Right lobe of liver (tissue), 6 donors: ENCODE data around the gene CEMIP2. TPM values are rescaled to one million over a fixed set of nuclear protein-coding genes. Genes with fewer than 3 reads are reported as not detected.

Experiments used
- ATAC-seq, 4 donors: fragments of 200-7000 bp; cut with Tn5 transposase; one replicate each; pipeline ENCODE4 v1.9.1; 2020; ENCODE audit warnings: mild to moderate bottlenecking in 4 of 4, moderate library complexity in 4 of 4
- DNase-seq, 3 donors: peaks; one replicate each; pipeline ENCODE4 v3.0.0-alpha.2; 2020
- H3K27ac ChIP-seq, 3 donors: fragments of 200-600 bp; one replicate each; pipeline ENCODE4 v1.8.0; 2022
- H3K27me3 ChIP-seq, 2 donors: fragments of 200-600 bp; one replicate each; pipeline ENCODE4 v1.8.0; 2022
- H3K36me3 ChIP-seq, 4 donors: fragments of 200-600 bp; sonication (generic) in 1 of 4; one replicate each; pipeline versions ENCODE4 v1.5.1 to v1.8.0; 2017 to 2022; ENCODE audit warnings: control low read depth in 1 of 4
- H3K4me1 ChIP-seq, 4 donors: fragments of 200-600 bp; sonication (generic) in 1 of 4; one replicate each; pipeline versions ENCODE4 v1.5.1 to v1.8.0; 2017 to 2022; ENCODE audit warnings: control low read depth in 1 of 4
- H3K4me3 ChIP-seq, 3 donors: fragments of 200-600 bp; one replicate each; pipeline ENCODE4 v1.8.0; 2022
- H3K9me3 ChIP-seq, 4 donors: fragments of 200-600 bp; sonication (generic) in 1 of 4; one replicate each; pipeline versions ENCODE4 v1.5.1 to v1.8.0; 2017 to 2022; ENCODE audit warnings: control low read depth in 1 of 4
- CTCF ChIP-seq, 4 donors: fragments of 200-600 bp in 3 of 4; fragments of 450-650 bp in 1 of 4; IDR thresholded peaks; one replicate each; pipeline versions ENCODE4 v1.5.1 to v1.8.0; 2016 to 2022; ENCODE audit warnings: antibody characterized with exemption in 4 of 4, mild to moderate bottlenecking in 2 of 4
- POLR2A ChIP-seq: fragments of 450-650 bp; IDR thresholded peaks from one replicate; pipeline ENCODE4 v1.6.1; 2017; ENCODE audit warnings: antibody characterized with exemption, mild to moderate bottlenecking
- WGBS: methylation state at CpG from one replicate; pipeline ENCODE4 v1.1.6; 2018; ENCODE audit warnings: low coverage, low lambda C conversion rate; ENCODE audit not compliant: insufficient coverage; ENCODE audit errors: missing lambda C conversion rate; 5-methylcytosine and 5-hydroxymethylcytosine counted together
- intact Hi-C, 2 donors: fragments of 100-400 bp; cut with DNase I; formaldehyde crosslinking; loops; one replicate each; pipeline versions ENCODE4 v1.11.2 to v1.14.1; 2022
- total RNA-seq, 6 experiments: library from RNA; depleted of rRNA in 2 of 6; stranded (reverse); fragments of >200 nt in 2 of 6; fragmentation: NEBNext Ultra II Directional in 3 of 6; extraction: Animal tissue kit (Norgen Biotek cat#: 25700) in 3 of 6; gene quantifications; one replicate each; pipeline versions ENCODE4 v1.1.0 to v1.2.4, GENCODE V29; 2016 to 2023
- donor health status: DM: no; HTN: yes; CAD: no.
- donor health status: DM: no; HTN: no; CAD: no.
- donor health status: DM: no; HTN: no; CAD: no.
- donor health status: DM: no; HTN: yes; CAD: no.
- donor health status: DM: no; HTN: yes; CAD: no.

Gene CEMIP2
- total RNA-seq, 6 experiments from 2014 or later = 40.9 to 92.8 (median 56.5) TPM

GRCh38 chr9:71703172-71703872 is 65.0 kb downstream of the CEMIP2 start:
- no peaks in the 10 kb centered on the region for H3K27me3 ChIP-seq
- H3K4me1 ChIP-seq = no peaks in the 10 kb centered on the region
- intact Hi-C loops = no loop called here
- H3K36me3 ChIP-seq = peaks cover 3 to 62% (median 18%) of the 10 kb centered on the region in 4 donors
- TF ChIP-seq POLR2A (no peak), CTCF (IDR thresholded peaks at IDR 0.05) (no peak)
- ATAC-seq (peak in 2 of 4 donors; percentile 20 to 25), DNase-seq (no peak)
- 97% methylated on average over 4 of the region's 6 CpGs for WGBS
- H3K4me3 ChIP-seq = no peak overlapping the region
- no peak overlapping the region for H3K27ac ChIP-seq
- H3K9me3 ChIP-seq = no peaks in the 10 kb centered on the region

DNA sequence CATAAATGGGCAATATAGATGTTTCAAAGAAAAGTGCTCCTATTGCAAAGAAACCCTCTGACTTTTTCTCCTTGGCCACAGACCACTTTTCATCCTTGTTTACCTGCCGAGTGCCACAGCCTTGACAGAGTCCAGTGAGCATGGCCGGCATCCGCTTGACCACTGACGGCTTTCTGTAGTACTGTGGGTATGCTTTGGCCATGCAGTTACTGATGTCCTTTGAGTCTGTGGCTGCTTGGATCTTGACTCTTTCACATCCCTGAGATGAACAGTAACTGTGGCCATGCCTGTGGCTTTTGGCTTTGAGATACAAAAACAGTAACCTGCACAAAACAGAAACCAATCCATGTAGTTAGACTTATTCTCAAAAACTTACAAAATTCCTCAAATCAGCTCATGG is 70.4 kb downstream of the CEMIP2 start:
- H3K9me3 ChIP-seq = no peaks in the 10 kb centered on the region
- peaks cover 2 to 71% (median 14%) of the 10 kb centered on the region in 4 donors for H3K36me3 ChIP-seq
- ATAC-seq = peak in 1 of 4 donors; percentile 6
- DNase-seq = no peak
- H3K27ac ChIP-seq = no peak overlapping the region
- peaks cover 0 to 11% (median 2%) of the 10 kb centered on the region in 4 donors for H3K4me1 ChIP-seq
- TF ChIP-seq POLR2A (no peak), CTCF (IDR thresholded peaks at IDR 0.05) (no peak)
- H3K27me3 ChIP-seq = no peaks in the 10 kb centered on the region
- no peak overlapping the region for H3K4me3 ChIP-seq
- intact Hi-C loops = no loop called here
- 90% methylated on average over 4 of the region's 4 CpGs for WGBS

DNA sequence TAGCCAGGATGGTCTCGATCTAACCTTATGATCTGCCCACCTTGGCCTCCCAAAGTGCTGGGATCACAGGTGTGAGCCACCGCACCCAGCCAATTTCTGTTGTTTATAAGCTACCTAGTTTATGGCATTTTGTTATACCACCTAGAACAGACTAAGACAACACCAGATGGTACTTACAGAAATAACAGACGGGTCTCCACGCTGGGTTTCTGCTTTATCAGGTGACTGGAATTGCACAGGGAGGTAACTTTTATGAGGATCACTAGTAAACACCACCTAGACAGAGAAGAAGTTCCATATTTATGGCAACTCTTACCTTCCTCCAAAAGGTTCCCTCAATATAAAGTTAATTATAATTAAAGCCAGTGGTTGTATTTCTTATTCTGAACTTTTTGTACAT is 74.0 kb downstream of the CEMIP2 start:
- H3K36me3 ChIP-seq = peaks cover 0 to 50% (median 12%) of the 10 kb centered on the region in 4 donors
- peaks cover 0 to 20% (median 5%) of the 10 kb centered on the region in 4 donors for H3K4me1 ChIP-seq
- 100% methylated on average over 4 of the region's 4 CpGs for WGBS
- H3K27me3 ChIP-seq = no peaks in the 10 kb centered on the region
- H3K4me3 ChIP-seq = no peak overlapping the region
- intact Hi-C loops = no loop called here
- DNase-seq = no peak
- TF ChIP-seq POLR2A (no peak), CTCF (IDR thresholded peaks at IDR 0.05) (no peak)
- no peaks in the 10 kb centered on the region for H3K9me3 ChIP-seq
- no peak overlapping the region for H3K27ac ChIP-seq
- no peak for ATAC-seq

DNA sequence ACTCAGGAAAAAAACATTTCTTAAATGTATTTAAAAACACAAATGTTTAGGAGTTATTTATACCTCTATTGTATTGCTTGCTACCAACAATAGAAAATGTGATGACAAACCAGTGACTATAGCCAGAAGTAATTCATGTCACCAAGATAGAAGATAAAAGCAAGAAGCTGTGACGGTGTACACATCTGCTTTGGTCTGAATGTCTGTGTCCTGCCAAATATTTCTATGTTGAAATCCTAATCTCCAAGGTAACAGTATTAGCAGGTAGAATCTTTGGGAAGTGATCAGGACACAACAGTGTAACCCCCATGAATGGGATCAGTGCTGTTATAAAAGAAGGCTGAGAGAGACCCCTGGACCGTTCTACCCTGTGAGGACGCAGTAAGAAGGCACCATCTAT is 74.7 kb downstream of the CEMIP2 start:
- H3K36me3 ChIP-seq = peaks cover 0 to 51% (median 12%) of the 10 kb centered on the region in 4 donors

More for the DNA sequence above, 74.7 kb downstream of the CEMIP2 start:
- ATAC-seq = peak; percentile 17 to 61 (median 35)
- H3K4me1 ChIP-seq = peaks cover 0 to 20% (median 5%) of the 10 kb centered on the region in 4 donors
- peak overlapping the region in 1 of 3 donors; percentile 70 for H3K27ac ChIP-seq
- no peaks in the 10 kb centered on the region for H3K9me3 ChIP-seq
- no peak overlapping the region for H3K4me3 ChIP-seq
- H3K27me3 ChIP-seq = no peaks in the 10 kb centered on the region
- intact Hi-C loops = no loop called here
- 77% methylated on average over 3 of the region's 3 CpGs for WGBS
- no peak for TF ChIP-seq CTCF (IDR thresholded peaks at IDR 0.05)
- TF ChIP-seq POLR2A = no peak
- no peak for DNase-seq
